ENCODE data around the gene CALHM5. TPM values are rescaled to one million over a fixed set of nuclear protein-coding genes. Genes with fewer than 3 reads are reported as not detected.

CALHM5 gene
- total and polyA plus RNA-seq, 7 experiments from 2014 or later: not detected

GRCh38 chr6:116536216-116536621, 24.8 kb downstream of the CALHM5 start:
- H3K27ac ChIP-seq (ENCODE audit: low read depth, low read length): no peak overlapping the region
- H3K9me3 Mint-ChIP-seq: no peaks in the 10 kb centered on the region
- H3K4me3 Mint-ChIP-seq: no peak overlapping the region
- DNase-seq (peak in 7 of 9 donors; percentile 14 to 54 (median 50)), ATAC-seq (peak; percentile 67)
- H3K36me3 Mint-ChIP-seq: no peaks in the 10 kb centered on the region
- intact Hi-C loops (cut with micrococcal nuclease): loop anchor here (1.0 to 5.0 kb wide), 5 partner anchors 25 to 311 kb away; no protein-coding TSS in a partner anchor
- H3K9me3 ChIP-seq (ENCODE audit: control insufficient read depth in 2 of 3, low read length in 3 of 3): no peaks in the 10 kb centered on the region
- CTCF ChIA-PET: interaction anchor here (1.4 to 3.0 kb wide), 3 partner anchors 27 to 268 kb away, joined by 3 to 23 read pairs (median 8); no protein-coding TSS in a partner anchor
- POLR2A ChIA-PET: no interaction called here
- no peaks in the 10 kb centered on the region for H3K4me1 ChIP-seq (ENCODE audit: control insufficient read depth in 2 of 2, insufficient read depth in 2 of 2, low read length in 2 of 2)
- H3K27ac Mint-ChIP-seq: no peak overlapping the region
- no peak overlapping the region for H3K4me3 ChIP-seq (ENCODE audit: low read length)
- H3K27me3 Mint-ChIP-seq: peaks cover 12 to 41% (median 24%) of the 10 kb centered on the region in 5 donors
- H3K36me3 ChIP-seq (ENCODE audit: control insufficient read depth in 2 of 3, insufficient read depth in 3 of 3, low read length in 3 of 3): no peaks in the 10 kb centered on the region
- H3K27me3 ChIP-seq (ENCODE audit: control insufficient read depth in 2 of 2, insufficient read depth in 2 of 2, low read length in 2 of 2): no peaks in the 10 kb centered on the region
- H3K4me1 Mint-ChIP-seq: no peaks in the 10 kb centered on the region

DNA sequence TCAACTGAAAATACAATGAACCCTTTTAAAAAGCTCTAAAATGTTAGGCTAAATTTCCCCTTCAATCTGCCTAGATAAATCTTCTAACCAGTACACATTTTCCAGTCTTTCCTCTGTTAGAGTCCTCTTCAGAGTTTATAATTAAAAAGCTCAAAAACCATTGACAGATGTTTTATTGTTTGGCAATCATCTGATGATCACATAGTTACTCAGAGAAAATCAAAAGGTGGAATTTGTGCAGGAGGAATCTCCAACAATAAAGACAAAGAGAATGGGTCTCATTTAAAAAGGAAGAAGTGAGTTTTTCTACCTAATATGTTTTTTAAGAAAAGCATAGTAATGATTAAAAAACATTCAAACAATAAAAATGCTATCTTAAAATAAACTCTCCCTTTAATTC, 31.0 kb downstream of the CALHM5 start:
- H3K36me3 ChIP-seq (ENCODE audit: control insufficient read depth in 2 of 3, insufficient read depth in 3 of 3, low read length in 3 of 3): no peaks in the 10 kb centered on the region
- H3K27ac ChIP-seq (ENCODE audit: low read depth, low read length): no peak overlapping the region
- H3K4me1 Mint-ChIP-seq: no peaks in the 10 kb centered on the region
- no peak overlapping the region for H3K27ac Mint-ChIP-seq
- H3K27me3 ChIP-seq (ENCODE audit: control insufficient read depth in 2 of 2, insufficient read depth in 2 of 2, low read length in 2 of 2): no peaks in the 10 kb centered on the region
- no peaks in the 10 kb centered on the region for H3K9me3 Mint-ChIP-seq
- H3K4me1 ChIP-seq (ENCODE audit: control insufficient read depth in 2 of 2, insufficient read depth in 2 of 2, low read length in 2 of 2): no peaks in the 10 kb centered on the region
- peaks cover 17 to 51% (median 20%) of the 10 kb centered on the region in 5 donors for H3K27me3 Mint-ChIP-seq
- ChIA-PET POLR2A (interaction anchor here (0.7 kb wide), 1 partner anchor 28 kb away, joined by 4 read pairs; no protein-coding TSS in a partner anchor), CTCF (interaction anchor here (1.3 kb wide), 1 partner anchor 255 kb away, joined by 4 read pairs; no protein-coding TSS in a partner anchor)
- DNase-seq: no peak
- no peak for ATAC-seq
- H3K9me3 ChIP-seq (ENCODE audit: control insufficient read depth in 2 of 3, low read length in 3 of 3): no peaks in the 10 kb centered on the region
- H3K4me3 Mint-ChIP-seq: no peak overlapping the region
- intact Hi-C loops (cut with micrococcal nuclease): no loop called here
- H3K36me3 Mint-ChIP-seq: no peaks in the 10 kb centered on the region
- H3K4me3 ChIP-seq (ENCODE audit: low read length): no peak overlapping the region

- no peaks in the 10 kb centered on the region for H3K9me3 Mint-ChIP-seq
- POLR2A ChIA-PET: no interaction called here
- CTCF ChIA-PET: no interaction called here
Observed at GRCh38 chr6:116543149-116543548, 31.7 kb downstream of the CALHM5 start.

GRCh38 chr6:116545651-116546050, 34.2 kb downstream of the CALHM5 start, which contains the start of gene TRAPPC3L:
TSS of gene TRAPPC3L (minus strand) at chr6:116545684. CDS start at chr6:116545514, 170 bp downstream.
- Mint-ChIP-seq H3K36me3 (no peaks in the 10 kb centered on the region), H3K27me3 (peaks cover 8 to 46% (median 18%) of the 10 kb centered on the region in 5 donors), H3K27ac (no peak within 1 kb of the TSS), H3K9me3 (no peaks in the 10 kb centered on the region), H3K4me3 (no peak within 1 kb of the TSS), H3K4me1 (no peaks in the 10 kb centered on the region)
- Histone ChIP-seq H3K27me3 (ENCODE audit: control insufficient read depth in 2 of 2, insufficient read depth in 2 of 2, low read length in 2 of 2) (no peaks in the 10 kb centered on the region), H3K9me3 (ENCODE audit: control insufficient read depth in 2 of 3, low read length in 3 of 3) (no peaks in the 10 kb centered on the region), H3K27ac (ENCODE audit: low read depth, low read length) (no peak within 1 kb of the TSS), H3K36me3 (ENCODE audit: control insufficient read depth in 2 of 3, insufficient read depth in 3 of 3, low read length in 3 of 3) (no peaks in the 10 kb centered on the region), H3K4me1 (ENCODE audit: control insufficient read depth in 2 of 2, insufficient read depth in 2 of 2, low read length in 2 of 2) (no peaks in the 10 kb centered on the region), H3K4me3 (ENCODE audit: low read length) (no peak within 1 kb of the TSS)
- DNase-seq (no peak), ATAC-seq (no peak)
- intact Hi-C loops (cut with micrococcal nuclease): no loop called here
- ChIA-PET CTCF (interaction anchor here (1.1 kb wide), 1 partner anchor 12 kb away, joined by 4 read pairs; no protein-coding TSS in a partner anchor), POLR2A (no interaction called here)

More at GRCh38 chr6:116543149-116543548, 31.7 kb downstream of the CALHM5 start:
- Mint-ChIP-seq H3K36me3 (no peaks in the 10 kb centered on the region), H3K27ac (no peak overlapping the region), H3K4me3 (no peak overlapping the region), H3K4me1 (no peaks in the 10 kb centered on the region), H3K27me3 (peaks cover 17 to 52% (median 20%) of the 10 kb centered on the region in 5 donors)
- DNase-seq: no peak
- no peak for ATAC-seq
- Histone ChIP-seq H3K36me3 (ENCODE audit: control insufficient read depth in 2 of 3, insufficient read depth in 3 of 3, low read length in 3 of 3) (no peaks in the 10 kb centered on the region), H3K27me3 (ENCODE audit: control insufficient read depth in 2 of 2, insufficient read depth in 2 of 2, low read length in 2 of 2) (no peaks in the 10 kb centered on the region), H3K9me3 (ENCODE audit: control insufficient read depth in 2 of 3, low read length in 3 of 3) (no peaks in the 10 kb centered on the region), H3K4me1 (ENCODE audit: control insufficient read depth in 2 of 2, insufficient read depth in 2 of 2, low read length in 2 of 2) (no peaks in the 10 kb centered on the region), H3K27ac (ENCODE audit: low read depth, low read length) (no peak overlapping the region), H3K4me3 (ENCODE audit: low read length) (no peak overlapping the region)
- intact Hi-C loops (cut with micrococcal nuclease): no loop called here

DNA sequence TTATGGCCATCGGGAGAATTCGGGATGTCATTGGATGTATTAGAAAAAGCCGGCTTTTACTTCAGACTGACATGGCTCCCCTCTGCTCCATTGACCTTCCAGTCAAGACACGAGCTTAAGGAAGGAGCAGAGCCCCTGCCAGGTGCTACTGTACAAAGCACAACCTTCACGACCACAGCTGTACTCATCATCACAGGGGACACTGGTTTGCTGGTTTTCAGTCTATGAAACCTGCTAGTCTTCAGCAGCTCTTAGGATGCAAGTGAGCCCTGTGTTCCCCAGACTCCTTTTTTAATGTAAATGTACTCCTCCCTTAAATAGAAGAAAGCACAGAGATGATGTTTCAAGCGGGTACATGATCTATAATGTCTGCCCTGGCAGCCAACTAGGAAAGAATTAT, 35.9 kb downstream of the CALHM5 start:
- no peak overlapping the region for H3K27ac Mint-ChIP-seq
- H3K27me3 ChIP-seq (ENCODE audit: control insufficient read depth in 2 of 2, insufficient read depth in 2 of 2, low read length in 2 of 2): peaks cover 0 to 3% of the 10 kb centered on the region in 2 donors
- ATAC-seq (no peak), DNase-seq (no peak)
- H3K36me3 ChIP-seq (ENCODE audit: control insufficient read depth in 2 of 3, insufficient read depth in 3 of 3, low read length in 3 of 3): no peaks in the 10 kb centered on the region
- peaks cover 0 to 49% (median 22%) of the 10 kb centered on the region in 5 donors for H3K27me3 Mint-ChIP-seq
- H3K4me1 ChIP-seq (ENCODE audit: control insufficient read depth in 2 of 2, insufficient read depth in 2 of 2, low read length in 2 of 2): no peaks in the 10 kb centered on the region
- ChIA-PET CTCF (no interaction called here), POLR2A (no interaction called here)
- no peak overlapping the region for H3K4me3 ChIP-seq (ENCODE audit: low read length)
- H3K9me3 ChIP-seq (ENCODE audit: control insufficient read depth in 2 of 3, low read length in 3 of 3): no peaks in the 10 kb centered on the region
- intact Hi-C loops (cut with micrococcal nuclease): no loop called here
- H3K36me3 Mint-ChIP-seq: no peaks in the 10 kb centered on the region
- H3K27ac ChIP-seq (ENCODE audit: low read depth, low read length): no peak overlapping the region
- no peaks in the 10 kb centered on the region for H3K4me1 Mint-ChIP-seq
- H3K9me3 Mint-ChIP-seq: no peaks in the 10 kb centered on the region
- H3K4me3 Mint-ChIP-seq: no peak overlapping the region

DNA sequence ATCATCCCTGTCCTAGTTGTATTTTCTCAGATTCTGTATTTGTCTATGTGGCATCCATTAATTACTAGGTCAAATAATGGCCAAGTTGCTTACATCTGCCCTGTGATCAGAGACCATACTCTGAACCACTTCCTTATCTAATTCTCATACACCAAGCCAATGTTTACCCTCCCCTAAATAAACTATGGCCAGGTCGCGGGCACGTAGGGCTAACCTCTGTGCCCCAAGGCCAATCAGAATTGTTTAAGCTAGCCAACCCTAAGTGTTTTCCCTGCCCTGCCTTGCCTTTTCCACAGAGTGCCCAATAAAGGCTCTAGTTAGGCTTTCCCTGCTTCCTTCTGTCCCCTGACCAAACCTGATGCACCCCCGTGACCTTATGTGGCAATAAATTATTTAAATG, 39.4 kb downstream of the CALHM5 start:
- intact Hi-C loops (cut with micrococcal nuclease): no loop called here
- no peak overlapping the region for H3K4me3 Mint-ChIP-seq
- POLR2A ChIA-PET: no interaction called here
- H3K9me3 ChIP-seq (ENCODE audit: control insufficient read depth in 2 of 3, low read length in 3 of 3): no peaks in the 10 kb centered on the region
- H3K36me3 ChIP-seq (ENCODE audit: control insufficient read depth in 2 of 3, insufficient read depth in 3 of 3, low read length in 3 of 3): no peaks in the 10 kb centered on the region
- no peaks in the 10 kb centered on the region for H3K4me1 Mint-ChIP-seq
- no peaks in the 10 kb centered on the region for H3K36me3 Mint-ChIP-seq
- peaks cover 10 to 40% (median 20%) of the 10 kb centered on the region in 5 donors for H3K27me3 Mint-ChIP-seq
- peaks cover 0 to 3% of the 10 kb centered on the region in 2 donors for H3K27me3 ChIP-seq (ENCODE audit: control insufficient read depth in 2 of 2, insufficient read depth in 2 of 2, low read length in 2 of 2)
- H3K4me1 ChIP-seq (ENCODE audit: control insufficient read depth in 2 of 2, insufficient read depth in 2 of 2, low read length in 2 of 2): no peaks in the 10 kb centered on the region
- H3K4me3 ChIP-seq (ENCODE audit: low read length): no peak overlapping the region
- CTCF ChIA-PET: no interaction called here
- DNase-seq (no peak), ATAC-seq (no peak)
- no peak overlapping the region for H3K27ac ChIP-seq (ENCODE audit: low read depth, low read length)
- no peaks in the 10 kb centered on the region for H3K9me3 Mint-ChIP-seq
- no peak overlapping the region for H3K27ac Mint-ChIP-seq

GRCh38 chr6:116553451-116553850, 42.0 kb downstream of the CALHM5 start, which contains the start of gene CALHM4:
TSS of gene CALHM4 (plus strand) at chr6:116553751. CDS start at chr6:116553794, 43 bp downstream.
- Mint-ChIP-seq H3K27me3 (peaks cover 10 to 35% (median 19%) of the 10 kb centered on the region in 5 donors), H3K4me1 (no peaks in the 10 kb centered on the region), H3K9me3 (no peaks in the 10 kb centered on the region), H3K27ac (no peak within 1 kb of the TSS), H3K4me3 (no peak within 1 kb of the TSS), H3K36me3 (no peaks in the 10 kb centered on the region)
- H3K27me3 ChIP-seq (ENCODE audit: control insufficient read depth in 2 of 2, insufficient read depth in 2 of 2, low read length in 2 of 2): peaks cover 0 to 3% of the 10 kb centered on the region in 2 donors
- no peak for DNase-seq
- intact Hi-C loops (cut with micrococcal nuclease): no loop called here
- POLR2A ChIA-PET: interaction anchor here (2.5 kb wide), 1 partner anchor 17 kb away, joined by 6 read pairs; the partner anchor contains the start of gene RWDD1
- no peak within 1 kb of the TSS for H3K4me3 ChIP-seq (ENCODE audit: low read length)
- CTCF ChIA-PET: interaction anchor here (1.1 to 1.2 kb wide), 2 partner anchors 15 to 119 kb away, joined by 3 read pairs; no protein-coding TSS in a partner anchor
- H3K9me3 ChIP-seq (ENCODE audit: control insufficient read depth in 2 of 3, low read length in 3 of 3): no peaks in the 10 kb centered on the region
- no peaks in the 10 kb centered on the region for H3K36me3 ChIP-seq (ENCODE audit: control insufficient read depth in 2 of 3, insufficient read depth in 3 of 3, low read length in 3 of 3)
- no peak within 1 kb of the TSS for H3K27ac ChIP-seq (ENCODE audit: low read depth, low read length)
- ATAC-seq: no peak
- H3K4me1 ChIP-seq (ENCODE audit: control insufficient read depth in 2 of 2, insufficient read depth in 2 of 2, low read length in 2 of 2): no peaks in the 10 kb centered on the region
